Kidney (tissue), 14 donors: ENCODE results near the gene CLCA2. TPM values are rescaled to one million over a fixed set of nuclear protein-coding genes. Genes with fewer than 3 reads are reported as not detected.

ENCODE experiments used
- DNase-seq, 5 donors: peaks; one replicate each; pipeline ENCODE4 v3.0.0-alpha.2; 2013 to 2020
- FAIRE-seq: peaks from 2 replicates; lab custom pipeline; 2012; peaks lifted over from hg19 to GRCh38; lab: Jason Lieb, UNC
- H3K27ac ChIP-seq, 2 donors: one replicate each; pipeline ENCODE4 v1.7.0; 2013; ENCODE audit warnings: low read depth in 2 of 2, low read length in 2 of 2, inconsistent platforms in 1 of 2
- H3K27me3 ChIP-seq: one replicate; pipeline ENCODE4 v1.7.1; 2013; ENCODE audit warnings: low read length, inconsistent platforms; ENCODE audit not compliant: control insufficient read depth, insufficient read depth
- H3K36me3 ChIP-seq, 3 donors: one replicate each; pipeline versions ENCODE4 v1.7.0 to v1.7.1; 2013; ENCODE audit warnings: low read length in 3 of 3, control low read depth in 1 of 3, inconsistent platforms in 1 of 3; ENCODE audit not compliant: insufficient read depth in 3 of 3, control insufficient read depth in 2 of 3
- H3K4me1 ChIP-seq, 3 donors: one replicate each; pipeline versions ENCODE4 v1.7.0 to v1.7.1; 2013; ENCODE audit warnings: low read length in 3 of 3, inconsistent platforms in 1 of 3, low read depth in 1 of 3; ENCODE audit not compliant: control insufficient read depth in 2 of 3, insufficient read depth in 2 of 3
- H3K4me3 ChIP-seq, 3 donors: one replicate each; pipeline versions ENCODE4 v1.7.0 to v1.8.1; 2013; ENCODE audit warnings: low read length in 3 of 3, control low read depth in 1 of 3, inconsistent platforms in 1 of 3
- H3K9ac ChIP-seq, 3 donors: one replicate each; pipeline versions ENCODE4 v1.7.0 to v1.7.1; 2013; ENCODE audit warnings: low read length in 3 of 3, control low read depth in 1 of 3, inconsistent platforms in 1 of 3
- H3K9me3 ChIP-seq, 3 donors: one replicate each; pipeline versions ENCODE4 v1.7.0 to v1.7.1; 2013; ENCODE audit warnings: low read length in 3 of 3, control low read depth in 1 of 3, inconsistent platforms in 1 of 3; ENCODE audit not compliant: control insufficient read depth in 2 of 3, insufficient read depth in 1 of 3
- CTCF ChIP-seq: IDR thresholded peaks from 3 replicates; pipeline ENCODE4 v1.5.1; 2012; ENCODE audit warnings: mild to moderate bottlenecking, moderate library complexity, borderline replicate concordance; ENCODE audit not compliant: insufficient read depth; ENCODE audit errors: extremely low read depth
- intact Hi-C: fragments of 100-400 bp; cut with DNase I; formaldehyde crosslinking; loops from one replicate; pipeline ENCODE4 v1.11.1; 2022
- polyA plus RNA-seq: library from polyadenylated mRNA; stranded (reverse); fragments of 350-450 nt; fragmentation: Illumina TruSeq; extraction: RNeasy Lipid Tissue Mini Kit (QIAGEN cat#74804); gene quantifications from one replicate; pipeline ENCODE4 v1.2.3, GENCODE V29; 2014; ENCODE audit warnings: low read depth, low replicate concordance; ENCODE audit not compliant: insufficient read depth
- total RNA-seq: library from RNA; stranded (reverse); fragmentation: NEBNext Ultra II Directional; extraction: Animal tissue kit (Norgen Biotek cat#: 25700); gene quantifications from one replicate; pipeline ENCODE4 v1.2.1, GENCODE V29; 2021
- donor health status: control.
- donor health status: control.
- donor health status: control.
- donor health status: control.
- donor health status: control.
- donor health status: DM: yes; HTN: yes; CAD: no.
- donor health status: Normal renal cell carcinoma (clear cell type).

The CLCA2 gene
- total and polyA plus RNA-seq, 2 donors from 2014 or later: not detected

DNA sequence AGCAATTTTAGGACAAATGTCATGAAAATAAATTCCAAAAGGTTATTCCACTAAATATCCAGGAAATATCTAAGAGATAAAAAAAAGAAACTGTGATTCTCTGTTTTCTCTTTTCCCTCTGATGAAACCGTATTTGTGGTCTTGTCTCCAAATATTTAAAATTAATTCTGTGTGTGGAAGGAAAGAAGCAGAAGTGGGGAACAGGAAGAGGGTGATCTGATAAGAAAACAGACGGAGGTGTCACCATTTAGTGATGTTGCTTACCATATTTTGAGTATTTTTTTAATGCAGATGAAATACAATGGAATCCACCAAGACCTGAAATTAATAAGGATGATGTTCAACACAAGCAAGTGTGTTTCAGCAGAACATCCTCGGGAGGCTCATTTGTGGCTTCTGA, 74.3 kb downstream of the CLCA2 start:
- TF ChIP-seq CTCF: no peak
- Histone ChIP-seq H3K36me3 (no peaks in the 10 kb centered on the region), H3K27me3 (no peaks in the 10 kb centered on the region), H3K9me3 (no peaks in the 10 kb centered on the region), H3K4me1 (no peaks in the 10 kb centered on the region), H3K27ac (no peak overlapping the region), H3K4me3 (no peak overlapping the region), H3K9ac (no peak overlapping the region)
- no peak for FAIRE-seq
- intact Hi-C loops: no loop called here
- DNase-seq: no peak

DNA sequence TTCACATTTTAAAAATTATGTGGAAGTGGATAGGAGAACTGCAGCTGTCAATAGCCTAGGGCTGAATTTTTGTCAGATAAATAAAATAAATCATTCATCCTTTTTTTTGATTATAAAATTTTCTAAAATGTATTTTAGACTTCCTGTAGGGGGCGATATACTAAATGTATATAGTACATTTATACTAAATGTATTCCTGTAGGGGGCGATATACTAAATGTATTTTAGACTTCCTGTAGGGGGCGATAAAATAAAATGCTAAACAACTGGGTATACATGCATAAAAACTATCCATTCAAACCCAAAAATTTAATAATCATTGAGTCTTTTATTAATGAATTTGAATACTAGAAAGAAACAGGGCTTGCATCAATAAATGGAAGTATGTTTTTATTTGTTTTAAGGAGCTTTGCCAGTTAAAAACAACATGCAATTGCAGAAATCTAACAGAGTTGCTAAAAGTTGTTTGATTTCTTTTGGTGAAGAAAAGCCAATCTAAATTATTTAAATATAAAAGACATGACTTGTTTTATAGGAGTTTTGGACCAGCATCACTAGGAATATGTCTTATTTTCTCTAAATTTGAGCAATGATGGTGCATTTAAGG, 76.1 kb downstream of the CLCA2 start:
- peak; percentile 92 for FAIRE-seq
- peak; percentile 84 for TF ChIP-seq CTCF
- Histone ChIP-seq H3K27ac (no peak overlapping the region), H3K9me3 (no peaks in the 10 kb centered on the region), H3K27me3 (no peaks in the 10 kb centered on the region), H3K9ac (no peak overlapping the region), H3K36me3 (no peaks in the 10 kb centered on the region), H3K4me1 (no peaks in the 10 kb centered on the region), H3K4me3 (no peak overlapping the region)
- peak in 2 of 5 donors; percentile 13 to 19 for DNase-seq
- intact Hi-C loops: no loop called here

DNA sequence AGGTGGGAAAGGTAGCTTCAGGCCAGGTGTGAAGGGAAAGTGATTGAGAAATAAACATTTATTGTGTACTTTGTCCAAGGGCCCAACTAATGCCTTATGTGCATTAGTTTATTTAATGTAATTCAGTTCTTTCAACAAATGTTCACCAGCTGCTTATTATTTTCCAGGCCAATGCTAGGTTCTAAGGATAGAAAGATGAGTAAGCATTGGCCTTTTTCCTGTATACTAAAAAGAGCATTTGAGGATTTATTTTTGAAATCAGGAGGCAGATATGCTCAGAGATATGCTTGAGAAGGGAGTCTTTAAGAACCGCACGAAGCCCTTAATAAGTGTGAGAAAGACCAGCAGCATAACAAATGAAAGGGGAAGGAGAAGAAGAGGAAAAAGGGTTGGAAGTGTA, 76.7 kb downstream of the CLCA2 start:
- intact Hi-C loops: no loop called here
- DNase-seq (no peak), FAIRE-seq (no peak)
- H3K36me3 ChIP-seq: no peaks in the 10 kb centered on the region
- no peak for TF ChIP-seq CTCF
- no peaks in the 10 kb centered on the region for H3K27me3 ChIP-seq
- H3K27ac ChIP-seq: no peak overlapping the region
- H3K4me3 ChIP-seq: no peak overlapping the region
- H3K9ac ChIP-seq: no peak overlapping the region
- H3K9me3 ChIP-seq: no peaks in the 10 kb centered on the region
- no peaks in the 10 kb centered on the region for H3K4me1 ChIP-seq
